Duodenal mucosa (tissue), 2 donors: ENCODE measurements around the gene HNRNPR.

Source experiments
- H3K27ac ChIP-seq: one replicate; pipeline ENCODE4 v1.7.0; 2013; ENCODE audit warnings: low read depth, low read length
- H3K27me3 ChIP-seq, 2 donors: one replicate each; pipeline ENCODE4 v1.7.0; 2013; ENCODE audit warnings: low read length in 2 of 2, control low read depth in 1 of 2; ENCODE audit not compliant: insufficient read depth in 2 of 2, control insufficient read depth in 1 of 2
- H3K36me3 ChIP-seq, 2 donors: one replicate each; pipeline ENCODE4 v1.7.0; 2013; ENCODE audit warnings: low read length in 2 of 2, control low read depth in 1 of 2; ENCODE audit not compliant: insufficient read depth in 2 of 2, control insufficient read depth in 1 of 2
- H3K4me1 ChIP-seq, 2 donors: one replicate each; pipeline ENCODE4 v1.7.0; 2013; ENCODE audit warnings: low read length in 2 of 2, control low read depth in 1 of 2; ENCODE audit not compliant: insufficient read depth in 2 of 2, control insufficient read depth in 1 of 2
- H3K4me3 ChIP-seq, 2 donors: one replicate each; pipeline ENCODE4 v1.7.0; 2013; ENCODE audit warnings: low read length in 2 of 2, low read depth in 1 of 2
- H3K9ac ChIP-seq, 2 donors: one replicate each; pipeline ENCODE4 v1.7.0; 2013; ENCODE audit warnings: low read length in 2 of 2, low read depth in 1 of 2
- H3K9me3 ChIP-seq, 2 donors: one replicate each; pipeline ENCODE4 v1.7.0; 2013; ENCODE audit warnings: low read length in 2 of 2, control low read depth in 1 of 2; ENCODE audit not compliant: control insufficient read depth in 1 of 2

The HNRNPR gene

DNA sequence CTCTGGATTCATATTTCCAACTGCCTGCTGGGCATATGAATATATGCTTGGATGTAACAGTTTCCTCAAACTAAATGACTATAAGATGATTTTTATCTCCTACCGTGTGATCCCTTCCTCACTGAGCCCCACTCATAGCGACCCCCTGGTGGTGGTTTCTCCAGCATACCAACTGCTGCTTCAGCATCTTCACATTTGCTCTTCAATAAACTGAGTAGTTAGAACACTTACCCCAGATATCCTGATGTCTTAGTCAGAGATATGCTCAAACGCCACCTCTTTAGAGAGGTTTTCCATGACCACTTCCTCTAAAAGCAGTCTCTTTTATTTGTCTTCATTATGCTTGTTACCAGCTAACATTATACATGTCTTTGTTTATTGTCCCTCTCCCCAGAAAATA, 10.2 kb upstream of the HNRNPR start:
- no peaks in the 10 kb centered on the region for H3K36me3 ChIP-seq
- no peaks in the 10 kb centered on the region for H3K27me3 ChIP-seq
- H3K9ac ChIP-seq, result no peak overlapping the region
- H3K9me3 ChIP-seq, result no peaks in the 10 kb centered on the region
- no peak overlapping the region for H3K27ac ChIP-seq
- H3K4me1 ChIP-seq, result no peaks in the 10 kb centered on the region
- H3K4me3 ChIP-seq, result no peak overlapping the region

DNA sequence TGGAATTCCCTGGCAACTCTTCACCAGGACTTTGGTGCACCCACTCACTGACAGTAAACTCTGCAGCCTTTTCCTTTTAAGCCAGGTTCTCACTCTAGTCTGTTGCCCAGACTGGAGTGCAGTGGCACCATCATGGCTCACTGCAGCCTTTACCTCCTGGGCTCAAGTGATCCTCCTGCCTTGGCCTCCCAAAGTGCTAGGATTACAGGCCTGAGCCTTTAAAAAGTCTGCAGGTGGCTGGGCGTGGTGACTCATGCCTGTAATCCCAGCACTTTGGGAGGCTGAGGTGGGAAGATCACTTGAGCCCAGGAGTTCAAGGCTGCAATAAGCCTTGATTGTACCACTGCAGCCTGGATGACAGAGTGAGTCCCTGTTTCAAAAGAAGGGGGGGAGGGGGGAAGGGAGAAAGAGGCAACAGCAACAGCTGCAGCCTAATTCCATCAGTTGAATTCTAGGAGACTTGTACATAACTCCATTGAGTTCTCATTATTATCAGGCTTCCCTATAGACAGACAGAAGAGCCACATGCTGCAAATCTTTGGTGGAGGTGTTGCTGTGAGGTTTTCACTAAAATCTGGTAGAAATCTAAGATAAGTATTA, 8.1 kb upstream of the HNRNPR start:
- H3K4me3 ChIP-seq, result no peak overlapping the region
- H3K4me1 ChIP-seq, result no peaks in the 10 kb centered on the region
- no peaks in the 10 kb centered on the region for H3K36me3 ChIP-seq
- no peaks in the 10 kb centered on the region for H3K9me3 ChIP-seq
- no peak overlapping the region for H3K9ac ChIP-seq
- no peak overlapping the region for H3K27ac ChIP-seq
- H3K27me3 ChIP-seq, result no peaks in the 10 kb centered on the region

DNA sequence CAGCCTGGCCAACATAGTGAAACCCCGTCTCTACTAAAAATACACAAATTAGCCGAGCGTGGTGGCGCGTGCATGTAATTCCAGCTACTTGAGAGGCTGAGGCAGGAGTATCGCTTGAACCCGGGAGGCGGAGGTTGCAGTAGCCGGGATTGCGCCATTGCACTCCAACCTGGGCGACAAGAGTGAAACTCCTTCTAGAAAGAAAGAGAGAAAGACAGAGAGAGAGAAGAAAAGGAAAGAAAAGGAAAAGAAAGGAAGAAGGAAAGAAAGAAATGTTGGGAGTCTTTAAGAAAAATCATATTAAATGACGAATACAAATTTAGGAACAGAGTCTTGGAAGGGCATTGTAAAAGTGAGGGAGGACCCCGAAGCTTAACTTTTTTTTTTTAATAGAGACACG, 1.8 kb upstream of the HNRNPR start:
- Histone ChIP-seq H3K27me3 (no peaks in the 10 kb centered on the region), H3K4me3 (no peak overlapping the region), H3K9ac (no peak overlapping the region), H3K36me3 (no peaks in the 10 kb centered on the region), H3K9me3 (no peaks in the 10 kb centered on the region), H3K27ac (no peak overlapping the region), H3K4me1 (peaks cover 26% of the 10 kb centered on the region in 2 donors)

DNA sequence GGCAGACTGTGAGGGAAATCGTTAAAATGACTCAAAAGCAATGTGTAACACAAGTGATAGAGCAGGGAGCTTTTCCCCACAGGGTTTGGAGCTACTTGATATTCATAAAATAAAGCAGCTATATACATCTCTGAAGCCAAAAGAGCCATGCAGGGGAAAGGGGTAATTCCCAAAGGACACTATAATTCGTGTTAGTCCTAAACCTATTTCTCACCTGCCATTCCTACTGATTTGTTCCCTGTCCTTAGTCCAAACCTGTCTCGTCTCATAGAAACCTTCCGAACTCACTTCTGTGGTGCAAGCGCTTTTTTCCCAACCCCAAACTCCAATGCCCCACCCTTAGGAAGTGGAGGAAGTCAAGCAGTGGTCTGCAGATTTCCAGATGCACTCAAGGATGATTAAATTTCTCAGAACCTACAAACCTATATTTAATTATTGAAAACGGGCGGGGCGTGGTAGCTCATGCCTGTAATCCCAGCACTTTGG, 946 bp upstream of the HNRNPR start:
- peak overlapping the region; percentile 81 to 84 for H3K9ac ChIP-seq
- peaks cover 0 to 2% of the 10 kb centered on the region in 2 donors for H3K36me3 ChIP-seq
- peak overlapping the region; percentile 91 to 96 for H3K4me3 ChIP-seq
- no peaks in the 10 kb centered on the region for H3K9me3 ChIP-seq
- H3K27ac ChIP-seq, result peak overlapping the region; percentile 89
- H3K27me3 ChIP-seq, result no peaks in the 10 kb centered on the region
- H3K4me1 ChIP-seq, result peaks cover 32 to 35% of the 10 kb centered on the region in 2 donors

DNA sequence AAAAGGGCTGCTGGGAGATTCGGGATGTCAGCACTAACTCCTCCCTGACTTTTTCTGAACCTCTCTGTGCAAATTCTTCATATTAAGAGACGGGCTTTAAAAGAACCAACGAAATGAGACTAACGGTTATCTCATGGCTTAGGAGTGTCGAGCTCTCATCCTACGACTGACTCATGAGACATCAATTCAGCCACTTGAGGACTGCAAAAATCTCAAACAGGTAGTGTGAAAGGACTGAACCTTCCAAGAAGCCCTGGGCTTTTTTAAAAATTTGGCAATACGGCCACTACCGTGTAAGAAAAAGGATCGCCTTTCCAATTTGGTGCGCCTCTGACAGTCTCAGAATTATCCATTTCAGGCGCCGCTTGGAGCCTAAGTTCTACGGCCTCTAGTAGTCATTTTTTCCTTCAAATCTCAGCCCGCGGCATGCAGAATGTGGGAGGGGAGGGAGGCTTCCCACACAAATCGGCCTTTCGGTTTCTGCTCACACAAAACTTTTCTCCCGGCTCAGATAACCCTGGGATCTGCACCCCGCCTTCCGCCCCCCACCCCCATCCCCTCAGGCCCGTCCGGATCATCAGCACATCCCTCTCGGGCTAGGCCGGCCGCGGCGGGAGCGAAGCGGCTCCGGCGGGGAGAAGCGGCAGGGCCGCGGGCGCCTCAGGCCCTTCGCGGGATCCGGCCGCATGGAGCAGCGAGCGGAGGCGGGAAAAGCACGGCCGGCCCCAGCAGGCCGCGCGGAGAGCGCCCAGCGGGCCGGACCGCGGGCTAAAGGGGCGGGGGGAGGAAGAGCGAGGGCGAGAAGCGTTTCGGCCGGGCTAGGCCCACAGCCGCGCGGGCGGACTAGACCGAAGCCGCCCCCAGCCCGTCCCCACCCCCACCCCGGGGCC, 618 bp downstream of the HNRNPR start:
- Histone ChIP-seq H3K4me1 (peaks cover 32 to 47% of the 10 kb centered on the region in 2 donors), H3K27me3 (no peaks in the 10 kb centered on the region), H3K36me3 (peaks cover 0 to 2% of the 10 kb centered on the region in 2 donors), H3K27ac (peak overlapping the region; percentile 92), H3K9ac (peak overlapping the region; percentile 84 to 88), H3K4me3 (peak overlapping the region; percentile 91 to 96), H3K9me3 (no peaks in the 10 kb centered on the region)

DNA sequence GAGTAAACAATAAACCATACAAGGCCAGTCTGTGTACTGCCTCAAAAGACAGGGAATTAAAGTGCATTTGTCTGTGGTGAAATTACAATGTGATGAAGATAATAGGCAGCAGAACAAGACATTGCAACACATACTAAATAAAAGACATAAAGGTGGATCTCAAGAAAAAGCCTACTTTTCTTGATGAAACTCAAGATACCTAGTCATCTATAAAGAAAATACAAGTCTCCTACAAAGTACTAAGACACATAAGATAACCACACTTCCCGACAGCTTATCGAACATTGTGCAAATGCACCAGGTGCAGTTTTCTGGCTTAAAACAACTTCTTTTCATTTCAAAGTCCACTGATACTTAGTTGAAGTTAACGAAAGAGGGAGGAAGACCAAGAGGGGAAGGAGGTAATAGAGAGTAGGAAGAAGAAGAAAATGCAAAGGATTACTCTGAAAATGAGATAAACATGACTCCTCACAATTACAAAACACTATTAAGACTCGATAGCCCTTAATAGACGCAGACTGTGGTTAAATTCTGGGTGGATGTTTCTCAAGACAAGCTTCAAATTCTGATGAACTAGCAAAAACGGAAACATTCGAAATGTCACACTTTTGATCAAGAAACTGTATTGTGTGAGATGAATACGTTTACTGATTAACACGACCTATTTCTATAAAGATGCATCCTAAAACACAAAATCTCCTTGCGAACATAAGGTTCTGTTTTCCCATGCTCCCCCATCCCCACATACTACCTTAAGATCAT, 2.0 kb downstream of the HNRNPR start:
- peak overlapping the region; percentile 84 to 88 for H3K9ac ChIP-seq
- H3K36me3 ChIP-seq, result peaks cover 4% of the 10 kb centered on the region in 2 donors
- no peak overlapping the region for H3K27ac ChIP-seq
- H3K4me1 ChIP-seq, result peaks cover 32 to 51% of the 10 kb centered on the region in 2 donors
- H3K4me3 ChIP-seq, result peak overlapping the region; percentile 91 to 96
- no peaks in the 10 kb centered on the region for H3K9me3 ChIP-seq
- no peaks in the 10 kb centered on the region for H3K27me3 ChIP-seq

DNA sequence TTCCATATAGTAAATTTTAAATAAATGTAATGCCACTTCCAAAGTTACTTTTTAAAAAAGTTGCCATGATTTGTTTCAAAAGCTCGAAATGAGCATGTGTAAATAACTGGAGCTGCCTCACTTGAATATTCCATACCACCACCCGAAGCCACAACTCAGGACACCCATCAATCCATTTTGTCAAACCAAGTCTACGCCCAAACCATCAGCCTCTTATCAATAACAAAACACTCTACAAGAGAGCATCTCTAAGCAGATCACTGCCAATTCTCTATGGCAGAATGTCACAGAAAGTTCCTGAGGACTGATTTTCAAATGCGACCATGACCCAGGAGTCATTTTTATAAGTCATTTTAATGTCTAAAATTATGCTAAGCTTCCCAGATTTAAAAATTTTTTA, 4.5 kb downstream of the HNRNPR start:
- H3K9me3 ChIP-seq, result no peaks in the 10 kb centered on the region
- H3K4me1 ChIP-seq, result peaks cover 28 to 47% of the 10 kb centered on the region in 2 donors
- H3K9ac ChIP-seq, result no peak overlapping the region
- no peak overlapping the region for H3K27ac ChIP-seq
- H3K27me3 ChIP-seq, result no peaks in the 10 kb centered on the region
- no peak overlapping the region for H3K4me3 ChIP-seq
- peaks cover 16% of the 10 kb centered on the region in 2 donors for H3K36me3 ChIP-seq

DNA sequence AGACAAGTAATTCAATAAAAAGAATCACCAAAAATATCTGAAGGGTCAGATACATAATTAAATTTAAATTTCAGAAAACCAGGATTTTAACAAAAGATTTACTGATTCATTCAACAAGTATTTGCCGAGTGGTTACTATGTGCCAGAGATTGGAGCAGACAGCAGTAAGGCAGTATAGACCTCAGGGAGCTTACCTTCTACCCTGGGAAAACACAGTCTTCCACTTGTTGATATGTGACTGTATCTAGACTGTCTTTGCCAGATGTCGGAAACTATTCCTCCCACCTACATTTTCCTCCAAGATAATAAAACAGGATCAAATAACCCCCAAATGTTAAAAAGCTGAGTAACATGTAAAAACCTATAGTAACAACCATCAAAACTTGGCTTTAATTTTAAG, 6.2 kb downstream of the HNRNPR start:
- no peaks in the 10 kb centered on the region for H3K9me3 ChIP-seq
- H3K27me3 ChIP-seq, result no peaks in the 10 kb centered on the region
- no peak overlapping the region for H3K4me3 ChIP-seq
- peaks cover 24 to 33% of the 10 kb centered on the region in 2 donors for H3K36me3 ChIP-seq
- H3K9ac ChIP-seq, result no peak overlapping the region
- H3K27ac ChIP-seq, result no peak overlapping the region
- peaks cover 24 to 44% of the 10 kb centered on the region in 2 donors for H3K4me1 ChIP-seq

DNA sequence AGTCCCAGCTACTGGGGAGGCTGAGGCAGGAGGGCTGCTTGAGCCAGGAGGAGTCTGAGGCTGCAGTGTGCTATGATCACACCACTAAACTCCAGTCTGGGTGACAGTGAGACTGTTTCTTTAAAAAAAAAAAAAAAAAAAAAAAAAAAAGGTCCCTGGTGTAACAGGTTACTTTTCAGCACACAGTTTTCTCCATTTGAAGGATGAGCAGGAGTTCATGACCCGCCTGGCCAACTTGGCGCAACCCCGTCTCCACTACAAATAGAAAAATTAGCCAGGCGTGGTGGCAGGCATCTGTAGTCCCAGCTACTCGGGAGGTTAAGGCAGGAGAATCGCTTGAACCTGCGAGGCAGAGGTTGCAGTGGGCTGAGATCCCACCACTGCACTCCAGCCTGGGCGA, 12.4 kb downstream of the HNRNPR start:
- H3K9ac ChIP-seq, result no peak overlapping the region
- H3K27ac ChIP-seq, result no peak overlapping the region
- no peak overlapping the region for H3K4me3 ChIP-seq
- no peaks in the 10 kb centered on the region for H3K9me3 ChIP-seq
- no peaks in the 10 kb centered on the region for H3K4me1 ChIP-seq
- H3K36me3 ChIP-seq, result peaks cover 24 to 82% of the 10 kb centered on the region in 2 donors
- H3K27me3 ChIP-seq, result no peaks in the 10 kb centered on the region

DNA sequence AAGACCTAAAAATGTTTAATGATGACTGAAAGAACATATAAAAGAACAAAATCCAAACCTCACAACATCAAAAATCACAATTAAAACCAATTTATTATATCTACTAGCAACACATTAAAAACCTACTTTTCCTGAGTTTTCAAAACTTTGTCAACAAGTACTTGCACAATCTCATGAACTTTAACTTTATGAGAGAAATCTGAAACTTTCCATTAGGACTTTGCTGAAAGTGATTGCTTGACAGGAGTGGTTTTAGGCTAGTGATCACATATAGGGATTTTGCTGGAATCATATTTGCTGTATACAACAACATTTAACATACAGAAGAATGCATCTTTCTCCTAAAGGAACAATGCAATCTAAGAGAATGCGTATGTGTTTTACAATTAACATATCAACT, 13.2 kb downstream of the HNRNPR start:
- peaks cover 22 to 91% of the 10 kb centered on the region in 2 donors for H3K36me3 ChIP-seq
- H3K27me3 ChIP-seq, result no peaks in the 10 kb centered on the region
- H3K4me1 ChIP-seq, result no peaks in the 10 kb centered on the region
- no peak overlapping the region for H3K9ac ChIP-seq
- no peak overlapping the region for H3K4me3 ChIP-seq
- H3K27ac ChIP-seq, result no peak overlapping the region
- H3K9me3 ChIP-seq, result no peaks in the 10 kb centered on the region
